ENCODE measurements around the gene VWA1. TPM values are rescaled to one million over a fixed set of nuclear protein-coding genes. Genes with fewer than 3 reads are reported as not detected.
A peak's percentile ranks its signal among the peaks of the same experiment; 100 is the strongest.
"Not testable (repeated sequence)": the region's sequence is repeated elsewhere in the genome, so short reads cannot be mapped to it uniquely, and the experiment has no call there.

Gene VWA1
- total RNA-seq, 1 donor from 2014 or later = 17.1 TPM

DNA sequence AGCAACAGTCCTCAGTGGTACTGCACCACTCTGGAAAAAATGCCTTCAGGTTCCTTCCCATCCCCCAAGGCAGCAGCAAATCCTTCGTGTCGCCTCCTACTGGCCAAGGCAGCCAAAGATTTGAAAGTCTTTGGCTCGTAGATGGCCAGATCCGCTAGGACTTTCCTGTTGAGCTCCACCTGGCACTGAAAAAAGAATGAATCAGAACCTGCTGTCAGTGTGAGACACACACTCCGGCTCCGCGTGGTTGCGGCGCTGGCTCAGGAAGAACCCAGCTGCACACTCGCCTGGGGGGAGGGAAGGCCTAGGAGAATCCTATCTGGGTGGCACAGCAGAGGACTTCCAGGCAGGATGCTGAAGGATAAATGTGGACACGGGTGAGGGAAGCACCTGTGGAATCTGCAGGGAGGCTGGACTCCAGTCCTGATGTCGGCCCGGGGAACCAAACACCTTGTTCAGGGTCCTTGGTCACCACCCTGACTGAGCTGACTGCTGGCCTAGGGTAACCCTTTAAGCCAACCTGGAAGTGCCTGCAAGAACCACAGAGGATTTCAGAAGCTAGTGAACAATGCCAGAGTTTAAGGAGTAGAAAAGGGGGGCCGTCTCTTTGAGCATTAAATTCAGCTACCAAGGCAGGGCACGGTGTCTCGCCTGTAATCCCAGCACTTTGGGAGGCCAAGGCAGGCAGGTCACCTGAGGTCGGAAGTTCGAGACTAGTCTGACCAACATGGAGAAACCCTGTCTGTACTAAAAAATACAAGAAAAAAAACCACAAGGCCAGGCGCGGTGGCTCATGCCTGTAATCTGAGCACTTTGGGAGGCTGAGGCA lies 33.2 kb upstream of the VWA1 start:
- DNase-seq = no peak
- intact Hi-C loops (cut with DNase I) = no loop called here

DNA sequence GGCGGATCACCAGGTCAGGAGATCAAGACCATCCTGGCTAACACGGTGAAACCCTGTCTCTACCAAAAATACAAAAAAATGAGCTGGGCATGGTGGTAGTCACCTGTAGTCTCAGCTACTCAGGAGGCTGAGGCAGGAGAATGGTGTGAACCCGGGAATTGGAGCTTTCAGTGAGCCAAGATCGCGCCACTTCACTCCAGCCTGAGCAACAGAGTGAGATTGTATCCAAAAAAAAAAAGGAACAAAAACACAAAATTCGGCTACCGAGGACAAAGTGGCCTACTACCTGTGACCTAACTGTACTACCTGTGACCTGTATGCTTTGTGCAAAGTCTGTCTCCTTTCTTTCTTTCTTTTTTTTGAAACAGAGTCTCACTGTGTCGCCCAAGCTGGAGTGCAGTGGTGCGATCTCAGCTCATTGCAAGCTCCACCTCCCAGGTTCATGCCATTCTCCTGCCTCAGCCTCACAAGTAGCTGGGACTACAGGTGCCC lies 32.5 kb upstream of the VWA1 start:
- intact Hi-C loops (cut with DNase I); DNase-seq; ATAC-seq (ENCODE audit: poor library complexity): not testable (repeated sequence)

More for the DNA sequence above, 33.2 kb upstream of the VWA1 start:
- ATAC-seq (ENCODE audit: poor library complexity) = no peak

DNA sequence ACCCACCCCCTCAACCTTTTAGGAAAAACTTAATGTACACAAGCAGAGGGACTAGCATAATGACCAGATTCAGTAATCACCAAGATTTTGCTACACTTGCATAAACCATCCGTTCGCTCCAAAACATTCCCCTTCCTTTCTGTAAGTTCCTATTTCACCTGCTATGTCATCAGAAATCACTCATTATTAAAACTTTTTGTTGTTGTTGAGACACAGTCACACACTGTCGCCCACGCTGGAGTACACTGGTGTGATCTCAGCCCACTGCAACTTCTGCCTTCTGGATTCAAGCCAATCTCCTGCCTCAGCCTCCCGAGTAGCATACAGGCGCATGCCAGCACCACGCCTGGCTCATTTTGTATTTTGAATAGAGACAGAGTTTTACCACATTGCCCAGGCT lies 31.8 kb upstream of the VWA1 start:
- ATAC-seq (ENCODE audit: poor library complexity) (no peak), DNase-seq (no peak)
- intact Hi-C loops (cut with DNase I) = no loop called here

DNA sequence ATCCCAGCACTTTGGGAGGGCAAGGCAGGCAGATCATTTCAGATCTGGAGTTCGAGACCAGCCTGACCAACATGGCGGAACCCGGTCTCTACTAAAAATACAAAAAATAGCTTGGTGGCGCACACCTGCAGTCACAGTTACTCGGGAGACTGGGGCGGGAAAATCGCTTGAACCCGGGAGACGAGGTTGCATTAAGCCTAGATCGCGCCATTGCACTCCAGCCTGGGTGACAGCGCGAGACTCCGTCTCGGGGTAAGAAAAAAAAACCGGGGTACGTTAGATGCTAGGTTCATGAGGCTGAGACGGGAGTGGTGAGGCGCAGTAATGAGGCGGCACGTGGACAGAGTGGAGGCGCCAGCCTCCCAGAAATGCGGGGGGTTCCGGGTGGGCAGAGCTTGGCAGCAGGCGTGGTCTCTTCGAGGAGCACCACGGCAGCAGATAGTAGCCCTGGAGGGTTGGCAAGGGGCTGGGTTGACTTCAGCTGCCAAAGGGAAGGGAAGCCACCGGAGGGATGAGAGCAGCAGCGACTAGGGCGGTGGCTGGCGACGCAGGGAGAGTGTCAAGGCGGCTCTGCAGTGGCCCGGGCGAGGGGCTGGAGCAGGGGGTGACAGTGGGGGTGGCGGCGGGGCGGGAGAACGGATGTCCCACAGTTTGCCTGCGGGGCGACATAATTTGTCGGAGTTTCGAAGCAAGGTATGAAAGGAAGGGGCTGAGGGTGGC lies 29.2 kb upstream of the VWA1 start:
- intact Hi-C loops (cut with DNase I) = no loop called here
- peak; percentile 2 for ATAC-seq (ENCODE audit: poor library complexity)
- peak; percentile 28 for DNase-seq

DNA sequence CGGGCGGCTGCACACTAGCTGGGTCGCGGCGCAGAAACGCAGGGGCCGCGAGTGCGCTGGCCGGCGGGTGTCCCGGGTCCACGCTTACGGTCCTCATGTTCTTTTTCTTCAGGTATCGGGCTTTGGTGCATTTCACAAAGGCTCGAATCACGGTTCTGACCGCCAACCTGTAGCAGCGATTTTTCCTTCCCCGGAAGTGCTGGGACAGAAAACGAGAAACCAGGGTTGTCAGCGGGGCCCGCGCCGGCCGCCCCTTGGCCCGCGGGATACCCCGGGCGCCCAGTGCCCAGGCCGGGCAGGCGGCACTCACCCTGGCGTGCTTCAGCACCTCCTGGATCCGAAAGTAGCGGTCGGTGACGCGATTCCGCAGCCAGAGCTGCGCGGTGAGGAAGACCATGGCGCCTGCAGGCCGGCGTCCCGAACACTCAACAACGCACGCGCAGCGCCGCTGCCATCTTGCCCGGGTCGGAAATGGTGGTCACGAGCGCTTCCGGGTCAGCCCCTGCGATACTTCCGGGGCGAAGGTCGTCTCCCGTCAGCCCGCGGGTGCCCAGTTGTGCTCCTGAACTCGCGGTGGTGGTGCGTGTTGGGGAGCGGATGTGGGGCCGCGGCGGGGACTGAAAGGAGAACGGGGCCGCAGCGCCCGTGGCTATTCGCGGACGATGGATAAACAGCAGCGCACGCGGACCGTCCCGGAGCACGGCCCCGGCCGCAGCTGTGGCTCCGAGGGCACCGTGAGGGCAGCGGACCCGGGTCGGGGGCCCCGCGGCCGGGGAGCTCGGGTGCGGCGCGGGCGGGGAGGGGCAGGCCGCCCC lies 28.5 kb upstream of the VWA1 start, which contains the start of gene MRPL20:
MRPL20 (minus strand) TSS at position 473 of the 815 bp plus-strand sequence; CDS start at position 397, 76 bp downstream.
- intact Hi-C loops (cut with DNase I) = no loop called here
- DNase-seq (peak; percentile 98), ATAC-seq (ENCODE audit: poor library complexity) (peak; percentile 98)

- no peak for DNase-seq
These were observed 27.7 kb upstream of the VWA1 start for GRCh38 chr1:1407636-1408318.

GRCh38 chr1:1410238-1410637 lies 25.3 kb upstream of the VWA1 start:
- intact Hi-C loops (cut with DNase I); ATAC-seq (ENCODE audit: poor library complexity): not testable (repeated sequence)
- DNase-seq = peak; percentile 0

More at GRCh38 chr1:1407636-1408318, 27.7 kb upstream of the VWA1 start:
- ATAC-seq (ENCODE audit: poor library complexity) = no peak
- intact Hi-C loops (cut with DNase I) = no loop called here

GRCh38 chr1:1411626-1412025 lies 23.9 kb upstream of the VWA1 start:
- DNase-seq (peak; percentile 12), ATAC-seq (ENCODE audit: poor library complexity) (no peak)
- intact Hi-C loops (cut with DNase I) = no loop called here

GRCh38 chr1:1412311-1412902 lies 23.1 kb upstream of the VWA1 start:
- peak; percentile 10 for DNase-seq
- intact Hi-C loops (cut with DNase I) = not testable (repeated sequence)

DNA sequence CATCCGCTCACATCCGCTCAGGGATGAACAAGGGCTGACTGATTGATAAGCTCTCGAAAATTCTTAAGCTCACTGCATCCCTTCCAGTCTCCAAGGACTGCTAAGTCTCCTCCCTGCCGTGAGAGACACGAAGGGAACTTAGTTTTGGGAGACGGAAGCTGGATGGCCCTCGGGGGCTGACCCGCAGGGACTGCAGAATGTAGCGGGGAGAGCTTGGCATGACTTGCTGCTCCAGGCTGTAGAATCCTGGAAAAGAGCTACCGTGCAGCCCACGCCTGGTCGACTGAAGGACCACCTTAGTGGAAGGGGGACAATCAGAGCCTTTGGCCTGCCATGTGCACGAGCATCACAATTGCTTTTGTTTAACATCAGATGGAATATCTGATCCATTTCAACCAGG lies 19.7 kb upstream of the VWA1 start:
- DNase-seq (peak; percentile 11), ATAC-seq (ENCODE audit: poor library complexity) (no peak)
- intact Hi-C loops (cut with DNase I) = no loop called here

More at GRCh38 chr1:1412311-1412902, 23.1 kb upstream of the VWA1 start:
- not testable (repeated sequence) for ATAC-seq (ENCODE audit: poor library complexity)

DNA sequence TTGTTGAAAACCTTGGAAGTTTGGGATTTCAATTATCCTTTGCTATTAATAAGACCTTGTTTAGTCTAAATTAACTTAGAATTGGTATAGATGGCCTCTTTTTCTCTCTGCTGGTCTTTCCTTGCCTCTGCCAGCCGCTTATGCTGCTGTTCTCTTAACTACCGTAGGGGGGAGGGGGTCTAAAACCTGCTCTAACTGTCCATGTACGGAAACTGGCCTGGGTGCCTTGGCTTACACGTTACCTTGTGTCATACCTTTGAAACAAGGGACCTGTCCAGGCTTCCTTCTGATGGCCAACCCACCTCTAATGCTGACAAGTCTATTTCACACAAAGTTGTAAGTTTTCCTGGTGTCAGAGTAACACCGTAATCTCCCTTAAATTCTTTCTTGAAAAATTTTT lies 18.1 kb upstream of the VWA1 start:
- intact Hi-C loops (cut with DNase I); DNase-seq; ATAC-seq (ENCODE audit: poor library complexity): not testable (repeated sequence)

- ATAC-seq (ENCODE audit: poor library complexity); intact Hi-C loops (cut with DNase I): not testable (repeated sequence)
- peak; percentile 15 for DNase-seq
These were observed 17.5 kb upstream of the VWA1 start for GRCh38 chr1:1417825-1418463.

GRCh38 chr1:1418464-1419362 lies 16.8 kb upstream of the VWA1 start:
- intact Hi-C loops (cut with DNase I) = no loop called here
- DNase-seq (peak; percentile 8), ATAC-seq (ENCODE audit: poor library complexity) (no peak)

DNA sequence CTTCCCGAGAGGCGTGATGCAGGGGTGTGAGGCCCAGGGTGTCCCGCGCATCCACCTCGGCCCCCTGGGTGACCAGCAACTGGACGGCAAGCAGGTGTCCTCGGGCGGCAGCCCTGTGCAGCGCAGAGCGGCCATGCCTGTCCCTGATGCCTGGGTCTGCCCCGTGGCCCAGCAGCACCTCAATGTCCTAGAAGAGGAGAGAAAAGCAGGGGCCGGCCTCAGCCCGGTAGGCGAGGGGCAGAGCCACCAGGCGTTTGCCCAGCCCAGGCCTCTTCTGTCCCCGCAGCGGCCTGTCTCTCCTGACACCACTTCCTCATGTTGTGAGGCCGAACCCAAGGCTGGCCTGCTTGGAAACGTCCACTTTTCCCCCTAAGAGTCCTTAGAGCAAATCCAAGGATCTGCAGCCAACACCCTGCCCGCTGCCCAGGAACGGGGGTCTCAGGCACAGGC lies 16.1 kb upstream of the VWA1 start:
- ATAC-seq (ENCODE audit: poor library complexity) = no peak
- intact Hi-C loops (cut with DNase I) = no loop called here
- peak; percentile 35 for DNase-seq

DNA sequence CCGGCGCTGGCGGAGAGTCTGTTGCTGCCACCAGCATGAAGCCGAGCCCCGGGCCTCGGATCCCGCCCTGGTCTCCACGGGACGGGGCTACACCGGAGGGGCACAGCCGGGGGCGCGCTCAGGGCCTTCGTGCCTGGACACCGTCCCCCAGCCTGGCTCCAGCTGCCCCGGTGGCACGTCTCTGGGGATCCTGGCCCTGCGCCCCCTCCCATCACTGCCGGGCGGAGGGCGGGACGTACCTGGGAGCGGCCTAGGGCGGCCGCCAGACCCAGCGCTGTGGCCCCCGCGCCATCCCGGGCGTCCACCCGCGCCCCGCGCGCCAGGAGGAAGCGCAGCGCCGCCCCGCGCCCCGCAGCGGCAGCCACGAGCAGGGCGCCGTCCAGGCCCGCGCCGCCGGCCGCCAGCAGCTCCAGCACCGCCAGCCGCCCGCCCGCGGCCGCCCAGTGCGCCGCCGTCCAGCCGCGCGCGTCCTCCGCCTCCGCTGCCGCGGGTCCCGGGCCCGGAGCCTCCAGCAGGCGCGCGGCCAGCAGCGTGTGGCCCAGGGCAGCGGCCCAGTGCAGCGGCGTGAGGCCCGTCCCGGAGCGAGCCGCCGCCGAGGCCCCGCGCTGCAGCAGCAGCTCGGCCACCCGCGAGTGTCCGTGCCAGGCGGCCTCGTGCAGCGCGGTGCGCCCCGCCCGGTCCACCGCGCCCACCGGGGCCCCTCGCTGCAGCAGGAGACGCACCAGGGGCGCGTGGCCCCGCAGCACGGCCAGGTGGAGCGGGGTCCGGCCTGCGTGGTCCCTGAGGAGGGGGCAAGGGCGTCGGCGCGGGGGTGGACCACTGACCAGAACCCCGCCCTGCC lies 15.5 kb upstream of the VWA1 start:
- DNase-seq (peak; percentile 50), ATAC-seq (ENCODE audit: poor library complexity) (peak; percentile 82)
- intact Hi-C loops (cut with DNase I) = no loop called here
